Urinary bladder (tissue), 4 donors: Measurements from ENCODE around the gene ASGR1. TPM values are rescaled to one million over a fixed set of nuclear protein-coding genes. Genes with fewer than 3 reads are reported as not detected.

Experiments
- DNase-seq: peaks from one replicate; pipeline ENCODE4 v3.0.0-alpha.2; 2015; ENCODE audit errors: extremely low spot score
- H3K27ac ChIP-seq: one replicate; pipeline ENCODE4 v1.5.1; 2013; ENCODE audit warnings: low read depth, mild to moderate bottlenecking, moderate library complexity
- H3K36me3 ChIP-seq: one replicate; pipeline ENCODE4 v1.6.1; 2013; ENCODE audit warnings: mild to moderate bottlenecking, moderate library complexity; ENCODE audit not compliant: insufficient read depth
- H3K4me1 ChIP-seq: one replicate; pipeline ENCODE4 v1.6.1; 2013; ENCODE audit warnings: mild to moderate bottlenecking, moderate library complexity; ENCODE audit not compliant: insufficient read depth
- H3K4me3 ChIP-seq: one replicate; pipeline ENCODE4 v1.5.1; 2013; ENCODE audit warnings: low read depth, low read length
- WGBS: extraction: QIAGEN DNeasy Blood & Tissue Kit; methylation state at CpG from one replicate; pipeline ENCODE4 v1.1.7; 2013; 5-methylcytosine and 5-hydroxymethylcytosine counted together
- polyA plus RNA-seq: library from polyadenylated mRNA; stranded (reverse); fragments of 200-250 nt; gene quantifications from one replicate; pipeline ENCODE4 v1.2.3, GENCODE V29; 2013
- small RNA-seq: library from RNA; depleted of rRNA; stranded (forward); fragments of <200 nt; gene quantifications from one replicate; pipeline ENCODE3, GENCODE V24; 2014
- total RNA-seq: library from RNA; depleted of rRNA; stranded (reverse); fragments of >200 nt; gene quantifications from one replicate; pipeline ENCODE4 v1.2.3, GENCODE V29; 2014
- donor health status: healthy with polysubstance abuse.
- donor health status: healthy.

ASGR1 gene
- total and polyA plus RNA-seq, 2 donors, result 1.6 to 1.7 TPM

GRCh38 chr17:7124923-7125322, 54.2 kb downstream of the ASGR1 start:
- H3K4me3 ChIP-seq, result no peak overlapping the region
- 86% methylated on average over 5 of the region's 5 CpGs for WGBS
- DNase-seq, result no peak
- H3K4me1 ChIP-seq, result no peaks in the 10 kb centered on the region
- H3K27ac ChIP-seq, result no peak overlapping the region
- H3K36me3 ChIP-seq, result no peaks in the 10 kb centered on the region

GRCh38 chr17:7123844-7124243, 55.3 kb downstream of the ASGR1 start:
- H3K27ac ChIP-seq, result no peak overlapping the region
- DNase-seq, result no peak
- no peaks in the 10 kb centered on the region for H3K36me3 ChIP-seq
- H3K4me3 ChIP-seq, result no peak overlapping the region
- WGBS, result 88% methylated on average over 4 of the region's 4 CpGs
- H3K4me1 ChIP-seq, result no peaks in the 10 kb centered on the region

Small RNA genes within 50 kb of the gene (small RNA-seq; reads per million reads assigned to genes)
- gene AC120057.4 (not detected), gene MIR324 (17.4 reads per million, percentile 95 among the genes with 10 or more reads in this experiment)

Other genes starting within 250 kb of the ASGR1 start
- not detected for gene ALOX12, start 183.3 kb downstream of the ASGR1 start, total RNA-seq
- 0.04 TPM for gene ALOX12, start 183.3 kb downstream of the ASGR1 start, polyA plus RNA-seq
- gene RNASEK, start 166.7 kb downstream of the ASGR1 start, total RNA-seq, result 32.9 TPM
- gene RNASEK, start 166.7 kb downstream of the ASGR1 start, polyA plus RNA-seq, result 305 TPM
- 12.5 TPM for gene BCL6B, start 156.3 kb downstream of the ASGR1 start, total RNA-seq
- gene BCL6B, start 156.3 kb downstream of the ASGR1 start, polyA plus RNA-seq, result 9.9 TPM
- 0.37 TPM for gene SLC16A13, start 143.4 kb downstream of the ASGR1 start, total RNA-seq
- gene SLC16A13, start 143.4 kb downstream of the ASGR1 start, polyA plus RNA-seq, result 1.5 TPM
- gene SLC16A11, start 135.3 kb downstream of the ASGR1 start, total RNA-seq, result not detected
- gene SLC16A11, start 135.3 kb downstream of the ASGR1 start, polyA plus RNA-seq, result 1.5 TPM
- 5.0 TPM for gene CLEC10A, start 99.1 kb downstream of the ASGR1 start, total RNA-seq
- gene CLEC10A, start 99.1 kb downstream of the ASGR1 start, polyA plus RNA-seq, result 18.8 TPM
- gene ASGR2, start 64.5 kb downstream of the ASGR1 start, total RNA-seq, result not detected
- 1.7 TPM for gene ASGR2, start 64.5 kb downstream of the ASGR1 start, polyA plus RNA-seq
- 19.4 TPM for gene DLG4, start 40.5 kb upstream of the ASGR1 start, total RNA-seq
- gene DLG4, start 40.5 kb upstream of the ASGR1 start, polyA plus RNA-seq, result 17.1 TPM
- gene ACADVL, start 40.6 kb upstream of the ASGR1 start, total RNA-seq, result 130 TPM
- gene ACADVL, start 40.6 kb upstream of the ASGR1 start, polyA plus RNA-seq, result 314 TPM
- gene DVL2, start 55.1 kb upstream of the ASGR1 start, total RNA-seq, result 45.5 TPM
- 41.5 TPM for gene DVL2, start 55.1 kb upstream of the ASGR1 start, polyA plus RNA-seq
- 18.8 TPM for gene PHF23, start 60.1 kb upstream of the ASGR1 start, total RNA-seq
- 39.0 TPM for gene PHF23, start 60.1 kb upstream of the ASGR1 start, polyA plus RNA-seq
- 246 TPM for gene GABARAP, start 63.1 kb upstream of the ASGR1 start, total RNA-seq
- gene GABARAP, start 63.1 kb upstream of the ASGR1 start, polyA plus RNA-seq, result 681 TPM
- gene CTDNEP1, start 72.4 kb upstream of the ASGR1 start, total RNA-seq, result 40.0 TPM
- 89.2 TPM for gene CTDNEP1, start 72.4 kb upstream of the ASGR1 start, polyA plus RNA-seq
- 17.7 TPM for gene ELP5, start 72.8 kb upstream of the ASGR1 start, total RNA-seq
- gene ELP5, start 72.8 kb upstream of the ASGR1 start, polyA plus RNA-seq, result 39.2 TPM
- gene CLDN7, start 83.1 kb upstream of the ASGR1 start, total RNA-seq, result 24.2 TPM
- gene CLDN7, start 83.1 kb upstream of the ASGR1 start, polyA plus RNA-seq, result 34.4 TPM
- gene SLC2A4, start 102.3 kb upstream of the ASGR1 start, total RNA-seq, result 11.6 TPM
- 66.1 TPM for gene SLC2A4, start 102.3 kb upstream of the ASGR1 start, polyA plus RNA-seq
- 0.37 TPM for gene YBX2, start 115.3 kb upstream of the ASGR1 start, total RNA-seq
- gene YBX2, start 115.3 kb upstream of the ASGR1 start, polyA plus RNA-seq, result 1.8 TPM
- gene EIF5A, start 128.3 kb upstream of the ASGR1 start, total RNA-seq, result 123 TPM
- gene EIF5A, start 128.3 kb upstream of the ASGR1 start, polyA plus RNA-seq, result 348 TPM
- 25.0 TPM for gene GPS2, start 136.0 kb upstream of the ASGR1 start, total RNA-seq
- 70.2 TPM for gene GPS2, start 136.0 kb upstream of the ASGR1 start, polyA plus RNA-seq
- 20.9 TPM for gene NEURL4, start 150.0 kb upstream of the ASGR1 start, total RNA-seq
- 26.0 TPM for gene NEURL4, start 150.0 kb upstream of the ASGR1 start, polyA plus RNA-seq
- 1.5 TPM for gene ACAP1, start 157.2 kb upstream of the ASGR1 start, total RNA-seq
- 4.3 TPM for gene ACAP1, start 157.2 kb upstream of the ASGR1 start, polyA plus RNA-seq
- 3.9 TPM for gene KCTD11, start 172.8 kb upstream of the ASGR1 start, total RNA-seq
- gene KCTD11, start 172.8 kb upstream of the ASGR1 start, polyA plus RNA-seq, result 19.3 TPM
- not detected for gene TMEM95, start 175.8 kb upstream of the ASGR1 start, total RNA-seq
- not detected for gene TMEM95, start 175.8 kb upstream of the ASGR1 start, polyA plus RNA-seq
- 1.2 TPM for gene TNK1, start 201.7 kb upstream of the ASGR1 start, total RNA-seq
- gene TNK1, start 201.7 kb upstream of the ASGR1 start, polyA plus RNA-seq, result 4.8 TPM
- gene PLSCR3, start 215.2 kb upstream of the ASGR1 start, total RNA-seq, result 14.4 TPM
- 56.3 TPM for gene PLSCR3, start 215.2 kb upstream of the ASGR1 start, polyA plus RNA-seq
- gene TMEM256, start 224.7 kb upstream of the ASGR1 start, total RNA-seq, result 76.2 TPM
- 113 TPM for gene TMEM256, start 224.7 kb upstream of the ASGR1 start, polyA plus RNA-seq
- gene NLGN2, start 228.5 kb upstream of the ASGR1 start, total RNA-seq, result 8.5 TPM
- gene NLGN2, start 228.5 kb upstream of the ASGR1 start, polyA plus RNA-seq, result 40.9 TPM
- gene SPEM1, start 241.0 kb upstream of the ASGR1 start, total RNA-seq, result not detected
- not detected for gene SPEM1, start 241.0 kb upstream of the ASGR1 start, polyA plus RNA-seq
- gene SPEM2, start 246.2 kb upstream of the ASGR1 start, total RNA-seq, result not detected
- not detected for gene SPEM2, start 246.2 kb upstream of the ASGR1 start, polyA plus RNA-seq
- gene SPEM3, start 249.5 kb upstream of the ASGR1 start, total RNA-seq, result not detected
- not detected for gene SPEM3, start 249.5 kb upstream of the ASGR1 start, polyA plus RNA-seq